GM19397 (cell line): ENCODE results near the gene APH1B.

ENCODE experiments used
- ATAC-seq: cut with Tn5 transposase; IDR thresholded peaks from one replicate; pipeline ENCODE4 v1.9.1; 2021; ENCODE audit warnings: mild to moderate bottlenecking, moderate library complexity; ENCODE audit not compliant: unreplicated experiment

The APH1B gene

DNA sequence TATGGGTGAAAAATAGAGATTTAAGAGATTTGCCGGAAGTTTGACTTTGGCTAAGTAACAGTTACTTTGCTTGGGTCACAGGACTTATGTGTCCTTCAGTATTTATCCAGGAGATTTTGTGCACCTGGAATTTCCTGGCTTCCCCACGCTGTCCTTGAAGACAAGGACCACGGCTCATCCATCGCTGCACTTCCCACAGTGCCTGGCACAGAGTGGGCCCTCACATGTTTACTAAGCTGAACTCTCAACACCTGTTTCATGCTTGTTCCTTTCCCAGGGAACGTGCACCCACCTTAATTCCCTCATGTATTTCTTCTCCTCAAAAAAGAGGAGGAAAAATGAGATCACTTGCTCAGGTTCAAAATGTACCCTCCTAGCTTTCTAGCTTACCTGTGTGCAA, 72.2 kb downstream of the APH1B start:
- no peak for ATAC-seq

GRCh38 chr15:63350178-63350621, 72.8 kb downstream of the APH1B start:
- no peak for ATAC-seq

GRCh38 chr15:63351170-63351569, 73.8 kb downstream of the APH1B start:
- no peak for ATAC-seq

DNA sequence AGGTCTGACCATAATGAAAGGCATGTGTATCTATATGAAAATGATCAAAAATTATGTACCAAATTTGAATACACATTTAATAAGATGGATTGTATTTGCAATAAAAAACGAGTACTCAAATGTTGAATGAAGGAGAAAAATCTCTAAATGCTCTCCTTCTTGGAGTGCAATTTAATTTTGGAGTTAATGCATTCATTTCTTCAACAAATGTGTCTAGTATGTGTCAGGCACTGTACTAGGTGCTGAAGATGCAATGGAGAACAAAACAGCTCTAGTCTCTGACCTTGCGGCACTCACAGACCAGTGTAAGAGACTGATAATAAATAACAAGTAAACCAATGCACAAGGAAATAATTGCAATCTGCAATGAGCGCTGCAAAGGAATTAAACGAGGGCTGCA, 75.4 kb downstream of the APH1B start:
- ATAC-seq: no peak

GRCh38 chr15:63353261-63353660, 75.9 kb downstream of the APH1B start:
- no peak for ATAC-seq

- no peak for ATAC-seq
Measured at GRCh38 chr15:63353887-63354286, 76.5 kb downstream of the APH1B start.

DNA sequence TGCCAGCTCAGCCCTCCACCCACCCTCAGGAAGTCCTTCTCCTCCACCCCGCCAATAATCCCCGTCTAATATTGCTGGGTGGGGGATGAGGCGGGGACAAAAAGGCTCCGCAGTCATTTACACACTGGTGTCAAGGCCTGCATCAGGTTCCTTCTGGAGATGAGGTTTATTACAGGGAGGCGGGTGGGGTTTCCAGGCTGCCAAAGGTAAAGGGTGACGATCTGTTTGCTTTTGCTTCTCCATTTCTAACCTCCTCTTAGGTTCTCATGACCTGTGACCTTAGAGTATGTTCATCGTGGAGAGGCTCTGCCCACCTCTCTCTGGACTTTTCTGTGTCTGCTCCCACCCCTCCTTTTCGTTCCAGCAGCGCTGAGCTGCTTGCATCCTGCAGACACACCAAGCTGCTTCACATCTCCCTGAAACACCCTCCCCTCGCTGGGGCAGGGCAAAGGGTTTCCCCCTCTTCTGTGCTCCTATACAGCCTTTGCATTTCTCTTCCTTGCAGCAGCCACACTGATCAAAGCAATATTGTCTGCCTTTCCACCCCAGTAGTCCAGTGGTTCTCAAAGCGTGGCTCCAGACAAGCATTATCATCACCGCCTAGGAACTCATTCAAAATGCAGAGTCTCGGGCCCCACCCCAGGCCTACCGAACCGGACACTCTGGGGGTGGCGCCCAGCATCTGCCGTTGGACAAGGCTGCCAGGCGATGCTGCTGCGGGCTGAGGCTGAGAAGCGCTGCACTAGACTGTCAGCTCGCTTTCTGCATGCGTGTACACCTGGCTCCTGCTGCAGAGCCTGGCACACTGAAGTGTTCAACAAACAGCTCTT, 77.6 kb downstream of the APH1B start:
- no peak for ATAC-seq

DNA sequence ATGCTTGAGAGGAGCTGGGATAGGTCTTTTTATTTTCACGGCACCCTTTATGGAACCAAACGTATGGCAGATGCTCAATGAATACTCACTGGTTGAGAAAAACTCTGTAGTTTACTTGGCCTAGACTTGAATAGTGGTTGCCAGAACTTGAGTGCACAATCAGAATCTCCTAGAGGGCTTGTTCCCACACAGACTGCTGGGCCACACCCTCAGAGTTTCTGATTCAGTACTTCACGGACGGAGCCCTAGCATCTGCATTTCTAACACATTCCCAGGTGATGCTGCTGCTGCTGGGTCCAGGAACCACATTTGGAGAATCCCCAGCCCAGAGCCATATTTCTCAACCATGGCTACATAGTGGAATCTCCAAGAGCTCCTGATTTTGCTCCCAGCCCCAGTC, 79.7 kb downstream of the APH1B start:
- no peak for ATAC-seq

DNA sequence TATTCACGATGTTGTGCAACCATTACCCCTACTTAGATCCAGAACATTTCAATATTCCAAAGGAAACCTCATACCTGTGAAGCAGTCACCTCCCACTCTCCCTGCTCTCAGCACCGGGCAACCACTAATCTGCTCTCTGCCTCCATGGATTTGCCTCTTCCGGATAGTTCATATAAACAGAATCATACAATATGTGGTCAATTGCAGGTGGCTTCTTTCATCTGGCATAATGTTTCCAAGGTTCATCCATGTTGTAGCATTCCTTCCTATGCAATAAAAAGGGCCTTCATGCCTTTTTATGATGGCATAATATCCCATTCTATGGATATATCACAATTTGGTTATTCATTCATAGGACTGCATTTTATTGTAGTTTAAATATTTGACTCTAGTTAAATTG, 80.3 kb downstream of the APH1B start:
- ATAC-seq: no peak

DNA sequence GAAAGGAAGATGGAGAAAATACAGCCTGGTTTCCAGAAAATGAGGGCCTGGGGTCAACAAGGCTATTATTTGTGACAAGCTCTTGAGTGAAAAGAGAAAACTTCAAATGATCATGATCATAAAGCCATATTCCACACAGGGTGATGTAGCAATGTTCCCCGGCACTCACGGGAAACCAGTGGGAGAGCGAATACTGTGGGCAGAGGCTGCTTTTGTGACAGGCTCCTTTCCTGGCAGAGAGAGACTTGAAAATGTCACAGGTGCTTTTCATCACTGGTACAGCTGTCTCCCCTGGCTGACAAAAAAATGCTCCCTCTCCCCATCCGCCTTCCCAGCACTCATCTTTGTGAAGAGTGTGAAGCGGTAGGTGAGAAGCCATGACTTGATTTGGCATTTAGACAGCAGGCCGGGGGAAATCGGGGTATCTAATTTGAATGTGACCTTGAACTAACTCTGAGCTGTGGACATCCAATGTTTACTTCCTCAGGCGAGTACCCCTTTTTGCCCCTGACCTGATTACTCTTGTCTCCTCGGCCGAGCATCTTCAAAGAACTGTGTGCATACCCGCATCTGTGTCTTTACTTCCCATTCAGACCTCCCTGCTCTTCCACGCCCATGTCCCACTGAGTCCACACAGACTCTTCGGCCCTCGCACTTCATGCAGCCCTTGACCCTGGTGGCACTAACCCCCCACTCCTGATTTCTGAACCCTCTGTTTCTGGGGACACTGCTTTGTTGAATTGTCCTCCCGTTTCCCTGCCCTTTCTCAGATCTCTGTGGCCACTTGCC, 81.0 kb downstream of the APH1B start:
- no peak for ATAC-seq
